ENCODE data around the gene C6. TPM values are rescaled to one million over a fixed set of nuclear protein-coding genes. Genes with fewer than 3 reads are reported as not detected.
"Not testable (repeated sequence)": the region's sequence is repeated elsewhere in the genome, so short reads cannot be mapped to it uniquely, and the experiment has no call there.

The C6 gene
- total and polyA plus RNA-seq, 2 of the 13 experiments (the other 11 are each of a cell fraction or from before 2014, with no cell fraction given): 0.28 to 4.7 TPM

GRCh38 chr5:41186143-41186542 is 27.2 kb downstream of the C6 start (continued):
- TF ChIP-seq ZNF687 (CRISPR knock-in tag; IDR thresholded peaks at IDR 0.05): no peak
- no peak for TF ChIP-seq ZNF780A (CRISPR knock-in tag; IDR thresholded peaks at IDR 0.05)
- TF ChIP-seq TRAFD1 (CRISPR knock-in tag; IDR thresholded peaks at IDR 0.05; ENCODE audit: borderline replicate concordance): no peak
- no peak for TF ChIP-seq ZNF383 (CRISPR knock-in tag; IDR thresholded peaks at IDR 0.05; ENCODE audit: borderline replicate concordance)
- no peak for TF ChIP-seq ZBTB34 (CRISPR knock-in tag; IDR thresholded peaks at IDR 0.05)
- TF ChIP-seq FOXJ3 (CRISPR knock-in tag; IDR thresholded peaks at IDR 0.05; ENCODE audit: borderline replicate concordance): no peak

DNA sequence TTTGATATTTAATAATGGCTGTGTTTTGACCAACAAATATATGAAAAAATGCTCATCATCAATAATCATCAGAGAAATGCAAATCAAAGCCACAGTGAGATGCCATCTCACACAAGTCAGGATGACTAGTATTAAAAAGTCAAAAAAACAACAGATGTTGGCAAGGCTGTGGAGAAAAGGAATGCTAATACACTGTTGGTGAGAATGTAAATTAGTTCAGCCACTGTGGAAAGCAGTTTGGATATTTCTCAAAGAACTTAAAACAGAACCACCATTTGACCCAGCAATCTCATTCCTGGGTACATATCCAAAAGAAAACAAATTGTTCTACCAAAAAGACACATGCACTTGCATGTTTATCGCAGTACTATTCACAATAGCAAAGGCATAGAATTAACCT is 30.0 kb downstream of the C6 start:
- ATAC-seq; H3K9me3 ChIP-seq (ENCODE audit: low read length); BruUV-seq (replicated peaks); FAIRE-seq; H3K36me3 ChIP-seq (replicated peaks in 1 of 2; ENCODE audit: control insufficient read depth in 1 of 2, insufficient read depth in 2 of 2, low read length in 2 of 2); H2AFZ ChIP-seq (ENCODE audit: low read length); H3K27ac ChIP-seq (ENCODE audit: extremely low read length, insufficient read depth, low read length); H3K27me3 ChIP-seq (ENCODE audit: control insufficient read depth in 1 of 2, insufficient read depth in 2 of 2, low read length in 2 of 2); H3K79me2 ChIP-seq (ENCODE audit: insufficient read depth, low read length); POLR2A ChIA-PET; H4K20me1 ChIP-seq (ENCODE audit: insufficient read depth, low read length); H3K4me2 ChIP-seq (ENCODE audit: low read depth, low read length); H3K4me3 ChIP-seq (replicated peaks in 1 of 3; ENCODE audit: insufficient read depth in 1 of 3, low read depth in 2 of 3, low read length in 3 of 3); H3K9ac ChIP-seq (ENCODE audit: insufficient read depth, low read depth, low read length); in situ Hi-C loops (cut with HindIII; ENCODE audit: extremely low pct_ligation_motif_present, low pct_unique_long_range_greater_than_20kb); CTCF ChIA-PET (ENCODE audit: low intra/inter-chr PET ratio, low total read pairs); DNase-seq (ENCODE audit: low spot score): not testable (repeated sequence)
- H3K4me1 ChIP-seq (ENCODE audit: insufficient read depth, low read length): peaks cover 29% of the 10 kb centered on the region
- intact Hi-C loops (cut with micrococcal nuclease; ENCODE audit: unreplicated experiment): loop anchor here (5.0 to 10.0 kb wide), 2 partner anchors 281 to 451 kb away; no protein-coding TSS in a partner anchor
- WGBS (ENCODE audit: low lambda C conversion rate): 95% methylated on average over 1 of the region's 1 CpG

All from HepG2 (cell line).